MCF 10A (cell line): Measurements from ENCODE around the gene TMED10. TPM values are rescaled to one million over a fixed set of nuclear protein-coding genes. Genes with fewer than 3 reads are reported as not detected.
"Not testable (repeated sequence)": the region's sequence is repeated elsewhere in the genome, so short reads cannot be mapped to it uniquely, and the experiment has no call there.

Experiments used
- BruUV-seq: library from RNA; stranded (reverse); fragments of 400-500 nt; replicated peaks from 2 replicates; lab custom pipeline; 2021; lab: Mats Ljungman, UMichigan
- CTCF ChIA-PET: fragments of 300-600 bp; sonication (Branson Sonifier 250); formaldehyde crosslinking; extraction: SDS; loops from one replicate; lab custom pipeline; 2021; ENCODE audit warnings: antibody characterized with exemption, inconsistent platforms; lab: Yijun Ruan, JAX
- POLR2A ChIA-PET: fragments of 300-600, 350-650 bp; sonication (Branson Sonifier 250); formaldehyde crosslinking; extraction: SDS; loops from one replicate; lab custom pipeline; 2020; ENCODE audit warnings: antibody characterized with exemption, inconsistent platforms; lab: Yijun Ruan, JAX
- DNase-seq: peaks from one replicate; pipeline ENCODE4 v3.0.0-alpha.2; 2018; ENCODE audit not compliant: unreplicated experiment
- H3K27ac Mint-ChIP-seq: one replicate; pipeline ENCODE4 v1.8.0; 2022; ENCODE audit warnings: mild to moderate bottlenecking, low read depth, mixed read lengths; ENCODE audit not compliant: unreplicated experiment
- H3K27me3 Mint-ChIP-seq: one replicate; pipeline ENCODE4 v1.8.0; 2022; ENCODE audit warnings: mixed read lengths; ENCODE audit not compliant: insufficient read depth, unreplicated experiment
- H3K36me3 Mint-ChIP-seq: one replicate; pipeline ENCODE4 v1.8.0; 2022; ENCODE audit warnings: mild to moderate bottlenecking, moderate library complexity, mixed read lengths; ENCODE audit not compliant: insufficient read depth, unreplicated experiment
- H3K4me1 Mint-ChIP-seq: one replicate; pipeline ENCODE4 v1.8.0; 2022; ENCODE audit warnings: mixed read lengths; ENCODE audit not compliant: insufficient read depth, unreplicated experiment
- H3K4me3 Mint-ChIP-seq: one replicate; pipeline ENCODE4 v1.8.0; 2022; ENCODE audit warnings: mild to moderate bottlenecking, moderate library complexity, mixed read lengths; ENCODE audit not compliant: unreplicated experiment
- H3K9me3 Mint-ChIP-seq: one replicate; pipeline ENCODE4 v1.8.0; 2022; ENCODE audit warnings: mixed read lengths; ENCODE audit not compliant: unreplicated experiment
- intact Hi-C: fragments of 100-400 bp; cut with micrococcal nuclease; formaldehyde crosslinking; loops from 2 replicates; pipeline ENCODE4 v1.14.1; 2022
- total RNA-seq: library from RNA; stranded (reverse); gene quantifications from 2 replicates; pipeline ENCODE4 v1.2.3, GENCODE V29; 2022
- TF ChIP-seq, protein P1 (sequence below): fragments of 200-600 bp; IDR thresholded peaks from one replicate; pipeline ENCODE4 v1.8.0; 2022; ENCODE audit warnings: antibody characterized with exemption, mild to moderate bottlenecking; ENCODE audit not compliant: unreplicated experiment

TMED10 gene
- total RNA-seq, 1 experiment from 2014 or later: 454 TPM

DNA sequence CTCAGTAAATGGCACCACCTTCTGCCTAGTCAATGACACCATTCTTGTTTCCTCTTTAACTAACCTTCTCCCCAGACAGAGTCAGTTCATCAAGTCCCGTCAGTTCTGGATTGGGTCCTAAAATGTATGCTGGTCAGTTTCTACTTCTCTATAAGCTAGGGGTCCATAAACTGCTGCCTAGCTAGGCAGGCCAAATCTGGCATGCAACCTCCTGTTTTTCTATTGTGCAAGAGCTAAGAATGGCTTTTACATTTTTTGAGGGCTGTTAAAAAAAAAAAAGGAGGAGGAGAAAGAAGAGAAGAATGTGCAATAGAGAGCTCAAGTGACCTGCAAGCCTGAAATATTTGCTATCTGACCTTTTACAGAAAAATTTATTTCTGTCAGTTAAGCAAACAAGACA, 6.4 kb upstream of the TMED10 start:
- peak overlapping the region; percentile 21 for H3K4me3 Mint-ChIP-seq
- no peaks in the 10 kb centered on the region for H3K27me3 Mint-ChIP-seq
- CTCF ChIA-PET: interaction anchor here (0.7 to 1.4 kb wide), 4 partner anchors 16 to 47 kb away, joined by 3 to 4 read pairs (median 3); no protein-coding TSS in a partner anchor
- BruUV-seq: no TSS peak
- peak; percentile 71 for DNase-seq
- H3K36me3 Mint-ChIP-seq: no peaks in the 10 kb centered on the region
- TF ChIP-seq, protein P1, sequence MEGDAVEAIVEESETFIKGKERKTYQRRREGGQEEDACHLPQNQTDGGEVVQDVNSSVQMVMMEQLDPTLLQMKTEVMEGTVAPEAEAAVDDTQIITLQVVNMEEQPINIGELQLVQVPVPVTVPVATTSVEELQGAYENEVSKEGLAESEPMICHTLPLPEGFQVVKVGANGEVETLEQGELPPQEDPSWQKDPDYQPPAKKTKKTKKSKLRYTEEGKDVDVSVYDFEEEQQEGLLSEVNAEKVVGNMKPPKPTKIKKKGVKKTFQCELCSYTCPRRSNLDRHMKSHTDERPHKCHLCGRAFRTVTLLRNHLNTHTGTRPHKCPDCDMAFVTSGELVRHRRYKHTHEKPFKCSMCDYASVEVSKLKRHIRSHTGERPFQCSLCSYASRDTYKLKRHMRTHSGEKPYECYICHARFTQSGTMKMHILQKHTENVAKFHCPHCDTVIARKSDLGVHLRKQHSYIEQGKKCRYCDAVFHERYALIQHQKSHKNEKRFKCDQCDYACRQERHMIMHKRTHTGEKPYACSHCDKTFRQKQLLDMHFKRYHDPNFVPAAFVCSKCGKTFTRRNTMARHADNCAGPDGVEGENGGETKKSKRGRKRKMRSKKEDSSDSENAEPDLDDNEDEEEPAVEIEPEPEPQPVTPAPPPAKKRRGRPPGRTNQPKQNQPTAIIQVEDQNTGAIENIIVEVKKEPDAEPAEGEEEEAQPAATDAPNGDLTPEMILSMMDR: no peak
- intact Hi-C loops: no loop called here
- H3K27ac Mint-ChIP-seq: peak overlapping the region; percentile 57
- no peaks in the 10 kb centered on the region for H3K9me3 Mint-ChIP-seq
- peaks cover 20% of the 10 kb centered on the region for H3K4me1 Mint-ChIP-seq
- POLR2A ChIA-PET: interaction anchor here (0.7 to 4.4 kb wide), 18 partner anchors 8 to 116 kb away, joined by 3 to 38 read pairs (median 7); partner anchors contain the start of gene FOS

DNA sequence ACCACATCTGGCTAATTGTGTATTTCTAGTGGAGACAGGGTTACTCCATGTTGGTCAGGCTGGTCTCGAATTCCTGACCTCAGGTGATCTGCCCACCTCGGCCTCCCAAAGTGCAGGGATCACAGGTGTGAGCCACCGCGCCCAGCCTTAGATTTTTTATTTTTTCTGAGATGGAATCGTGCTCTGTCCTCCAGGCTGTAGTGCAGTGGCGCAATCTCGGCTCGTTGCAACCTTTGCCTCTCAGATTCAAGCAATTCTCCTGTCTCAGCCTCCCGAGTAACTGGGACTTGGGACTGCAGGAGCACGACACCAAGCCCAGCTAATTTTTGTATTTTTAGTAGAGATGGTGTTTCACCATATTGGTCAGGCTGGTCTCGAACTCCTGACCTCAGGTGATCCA, 5.8 kb upstream of the TMED10 start:
- intact Hi-C loops, H3K27ac Mint-ChIP-seq, H3K36me3 Mint-ChIP-seq, DNase-seq, H3K9me3 Mint-ChIP-seq, H3K27me3 Mint-ChIP-seq, BruUV-seq, H3K4me3 Mint-ChIP-seq: not testable (repeated sequence)
- peaks cover 23% of the 10 kb centered on the region for H3K4me1 Mint-ChIP-seq
- CTCF ChIA-PET: interaction anchor here (0.6 to 1.3 kb wide), 2 partner anchors 43 to 48 kb away, joined by 3 read pairs; no protein-coding TSS in a partner anchor
- POLR2A ChIA-PET: interaction anchor here (0.7 to 4.4 kb wide), 12 partner anchors 17 to 117 kb away, joined by 3 to 38 read pairs (median 10); no protein-coding TSS in a partner anchor

DNA sequence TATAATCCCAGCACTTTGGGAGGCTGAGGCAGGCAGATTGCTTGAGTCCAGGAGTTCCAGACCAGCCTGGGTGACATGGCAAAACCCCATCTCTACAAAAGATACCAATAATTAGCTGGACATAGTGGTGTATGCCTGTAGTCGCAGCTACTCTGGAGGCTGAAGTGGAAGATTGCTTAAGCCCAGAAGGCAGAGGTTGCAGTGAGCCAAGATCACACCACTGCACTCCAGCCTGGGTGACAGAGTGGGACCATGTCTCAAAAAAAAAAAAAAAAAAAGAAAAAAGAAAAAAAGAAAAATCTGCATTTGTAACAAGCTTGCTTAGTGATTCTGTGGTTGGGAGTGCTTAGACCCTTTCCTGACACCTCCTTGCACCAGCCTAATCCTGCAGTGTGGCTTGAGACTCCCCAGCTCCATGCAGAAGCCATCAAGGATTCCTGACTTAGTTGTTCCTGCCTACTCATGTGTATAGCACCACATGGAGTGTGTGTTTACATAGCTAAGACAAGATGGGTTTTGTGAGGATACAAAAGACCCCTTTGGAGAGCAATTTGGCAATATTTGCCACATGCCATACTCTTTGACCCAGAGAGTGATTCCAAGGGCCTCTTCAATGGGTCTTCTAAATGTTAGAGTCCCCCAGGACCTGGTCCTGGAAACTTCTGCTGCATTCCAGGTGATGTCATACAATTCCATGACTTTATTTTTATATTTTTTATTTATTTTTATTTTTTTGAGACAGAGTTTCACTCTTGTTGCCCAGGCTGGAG, 5.1 kb upstream of the TMED10 start:
- H3K27ac Mint-ChIP-seq: no peak overlapping the region
- H3K27me3 Mint-ChIP-seq: no peaks in the 10 kb centered on the region
- intact Hi-C loops: no loop called here
- TF ChIP-seq, protein P1: no peak
- H3K4me1 Mint-ChIP-seq: peaks cover 29% of the 10 kb centered on the region
- H3K36me3 Mint-ChIP-seq: peaks cover 4% of the 10 kb centered on the region
- no peak for DNase-seq
- no peaks in the 10 kb centered on the region for H3K9me3 Mint-ChIP-seq
- ChIA-PET POLR2A (interaction anchor here (0.6 to 4.4 kb wide), 7 partner anchors 17 to 113 kb away, joined by 3 to 20 read pairs (median 4); partner anchors contain the start of gene FOS), CTCF (interaction anchor here (0.6 to 1.3 kb wide), 3 partner anchors 22 to 59 kb away, joined by 3 read pairs; no protein-coding TSS in a partner anchor)
- no TSS peak for BruUV-seq
- H3K4me3 Mint-ChIP-seq: no peak overlapping the region

DNA sequence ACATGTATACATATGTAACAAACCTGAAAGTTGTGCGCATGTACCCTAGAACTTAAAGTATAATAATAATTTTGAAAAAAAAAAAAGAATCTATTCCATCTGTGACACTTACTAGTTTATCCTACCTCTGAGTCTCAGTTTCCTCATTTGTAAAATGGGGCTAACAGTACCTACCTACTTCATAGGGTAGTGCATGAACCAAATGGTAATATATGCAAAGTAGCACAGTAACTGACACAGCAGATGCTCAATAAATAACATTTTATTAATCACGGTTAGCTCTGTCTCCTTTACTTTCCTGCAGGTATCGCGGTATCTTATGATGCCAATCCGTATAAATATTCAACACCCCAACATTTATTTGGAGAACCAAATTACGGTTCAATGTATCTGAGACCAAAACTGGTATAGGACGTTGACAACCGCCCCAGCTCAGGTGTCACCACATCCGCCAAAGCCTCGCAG, 703 bp downstream of the TMED10 start:
- Mint-ChIP-seq H3K9me3 (no peaks in the 10 kb centered on the region), H3K36me3 (peaks cover 19% of the 10 kb centered on the region), H3K4me3 (peak overlapping the region; percentile 98), H3K27me3 (no peaks in the 10 kb centered on the region), H3K27ac (peak overlapping the region; percentile 99), H3K4me1 (peaks cover 28% of the 10 kb centered on the region)
- DNase-seq: no peak
- CTCF ChIA-PET: interaction anchor here (0.6 to 1.9 kb wide), 5 partner anchors 12 to 108 kb away, joined by 3 to 5 read pairs (median 3); no protein-coding TSS in a partner anchor
- no TSS peak for BruUV-seq
- POLR2A ChIA-PET: interaction anchor here (0.6 to 5.8 kb wide), 27 partner anchors 8 to 349 kb away, joined by 3 to 80 read pairs (median 8); partner anchors contain the start of genes FOS and NEK9
- TF ChIP-seq, protein P1: no peak
- intact Hi-C loops: loop anchor here (1.0 kb wide), 3 partner anchors 84 to 121 kb away; partner anchors contain the start of gene FOS
